Measurements from ENCODE around the gene BTBD2. TPM values are rescaled to one million over a fixed set of nuclear protein-coding genes. Genes with fewer than 3 reads are reported as not detected.

The BTBD2 gene
- total RNA-seq, 1 donor from 2014 or later: 25.8 TPM

DNA sequence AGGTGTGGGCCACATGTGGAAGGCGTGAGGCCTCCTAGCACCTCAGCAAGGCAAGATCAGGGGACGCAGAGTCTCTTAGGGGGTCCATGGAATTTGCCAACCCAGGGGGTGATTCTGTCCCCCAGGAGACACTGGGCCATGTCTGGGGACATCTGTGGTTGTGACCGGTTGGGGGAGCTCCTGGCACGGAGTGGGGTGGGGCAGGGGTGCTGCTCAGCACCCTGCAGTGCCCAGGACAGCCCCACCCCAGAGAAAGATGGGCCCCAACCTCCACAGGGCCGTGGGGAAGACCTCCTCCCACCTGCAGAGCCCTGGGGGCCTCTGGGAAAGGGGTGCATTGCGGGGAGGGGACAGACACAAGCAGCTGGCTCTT, 31.5 kb upstream of the BTBD2 start:
- H3K9me3 Mint-ChIP-seq: no peaks in the 10 kb centered on the region
- peaks cover 24% of the 10 kb centered on the region for H3K36me3 Mint-ChIP-seq (ENCODE audit: low read depth)
- H3K27ac Mint-ChIP-seq: no peak overlapping the region
- no peak overlapping the region for H3K4me3 Mint-ChIP-seq
- peaks cover 30% of the 10 kb centered on the region for H3K4me1 Mint-ChIP-seq
- DNase-seq: peak; percentile 65
- intact Hi-C loops (cut with micrococcal nuclease): no loop called here
- H3K27me3 Mint-ChIP-seq: no peaks in the 10 kb centered on the region

DNA sequence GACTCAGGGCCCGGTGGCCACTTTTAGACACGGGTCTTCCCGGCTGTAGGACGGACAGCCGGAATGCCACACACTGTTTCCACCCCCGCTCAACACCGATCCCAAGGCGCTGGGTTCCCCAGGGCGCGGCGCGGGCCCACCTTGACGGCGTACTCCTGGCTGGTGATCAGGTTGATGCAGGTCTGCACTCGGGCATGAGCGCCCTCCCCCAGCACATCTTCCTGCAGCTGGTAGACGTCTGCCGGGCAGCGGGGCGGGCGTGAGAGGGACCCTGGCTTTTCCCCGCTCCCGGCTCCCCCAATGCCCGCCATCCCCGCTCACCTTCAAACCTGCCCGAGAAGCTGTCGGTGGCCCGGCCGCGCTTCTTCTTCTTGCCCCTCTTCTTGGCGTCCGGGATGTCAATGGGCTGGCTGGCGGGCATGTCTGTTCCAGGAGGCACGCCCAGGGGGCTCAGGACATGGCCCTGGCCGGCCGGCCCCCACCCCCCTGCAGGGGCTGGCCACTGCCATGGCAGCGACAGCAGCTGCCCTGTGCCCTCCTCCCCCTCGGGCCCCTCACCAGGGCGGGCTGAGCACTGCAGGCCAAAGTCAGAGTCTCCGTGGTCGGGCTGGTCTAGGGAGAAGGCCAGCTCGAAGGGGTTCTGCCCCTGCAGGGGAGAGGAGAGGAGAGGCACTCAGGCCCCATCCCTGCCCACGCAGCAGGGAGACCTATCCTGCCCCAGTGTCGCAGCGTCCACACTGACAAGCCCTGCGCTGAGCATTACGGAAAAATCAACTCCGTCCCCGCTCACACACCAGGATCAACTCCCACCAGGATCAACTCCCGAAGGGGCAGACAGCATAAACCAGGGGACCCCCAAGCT, 30.8 kb upstream of the BTBD2 start:
- Mint-ChIP-seq H3K9me3 (no peaks in the 10 kb centered on the region), H3K27me3 (no peaks in the 10 kb centered on the region), H3K4me3 (no peak overlapping the region), H3K27ac (no peak overlapping the region), H3K4me1 (peaks cover 27% of the 10 kb centered on the region), H3K36me3 (ENCODE audit: low read depth) (peaks cover 26% of the 10 kb centered on the region)
- DNase-seq: peak; percentile 60
- intact Hi-C loops (cut with micrococcal nuclease): no loop called here

DNA sequence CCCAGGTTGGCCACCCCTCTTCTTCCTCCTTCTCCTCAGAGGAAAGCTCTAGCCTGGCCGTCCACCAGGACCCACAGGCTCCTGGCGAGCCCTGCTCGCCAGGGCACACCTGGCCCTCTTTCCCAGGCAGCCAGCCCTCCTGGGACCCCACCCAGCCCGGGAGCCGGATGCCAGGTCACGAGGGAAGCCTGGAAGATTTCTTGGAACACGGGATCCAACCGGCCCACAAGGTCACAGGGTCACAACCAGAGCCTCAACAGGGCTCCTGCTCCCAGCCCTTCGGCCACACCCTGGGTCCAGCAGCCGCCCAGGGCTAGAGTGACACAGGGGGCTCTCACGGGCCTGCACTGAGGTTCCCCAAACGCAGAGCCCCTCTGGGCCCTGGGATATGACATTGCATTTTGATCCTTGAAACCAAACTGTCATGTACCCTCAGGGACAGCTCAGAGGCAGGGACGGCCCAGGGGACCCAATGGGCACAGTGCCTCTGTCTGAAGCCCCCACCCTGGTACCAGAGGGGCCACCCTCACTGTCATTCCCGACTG, 30.1 kb upstream of the BTBD2 start:
- peak; percentile 66 for DNase-seq
- no peak overlapping the region for H3K27ac Mint-ChIP-seq
- peaks cover 27% of the 10 kb centered on the region for H3K4me1 Mint-ChIP-seq
- H3K9me3 Mint-ChIP-seq: no peaks in the 10 kb centered on the region
- no peaks in the 10 kb centered on the region for H3K27me3 Mint-ChIP-seq
- no peak overlapping the region for H3K4me3 Mint-ChIP-seq
- H3K36me3 Mint-ChIP-seq (ENCODE audit: low read depth): peaks cover 29% of the 10 kb centered on the region
- intact Hi-C loops (cut with micrococcal nuclease): no loop called here

DNA sequence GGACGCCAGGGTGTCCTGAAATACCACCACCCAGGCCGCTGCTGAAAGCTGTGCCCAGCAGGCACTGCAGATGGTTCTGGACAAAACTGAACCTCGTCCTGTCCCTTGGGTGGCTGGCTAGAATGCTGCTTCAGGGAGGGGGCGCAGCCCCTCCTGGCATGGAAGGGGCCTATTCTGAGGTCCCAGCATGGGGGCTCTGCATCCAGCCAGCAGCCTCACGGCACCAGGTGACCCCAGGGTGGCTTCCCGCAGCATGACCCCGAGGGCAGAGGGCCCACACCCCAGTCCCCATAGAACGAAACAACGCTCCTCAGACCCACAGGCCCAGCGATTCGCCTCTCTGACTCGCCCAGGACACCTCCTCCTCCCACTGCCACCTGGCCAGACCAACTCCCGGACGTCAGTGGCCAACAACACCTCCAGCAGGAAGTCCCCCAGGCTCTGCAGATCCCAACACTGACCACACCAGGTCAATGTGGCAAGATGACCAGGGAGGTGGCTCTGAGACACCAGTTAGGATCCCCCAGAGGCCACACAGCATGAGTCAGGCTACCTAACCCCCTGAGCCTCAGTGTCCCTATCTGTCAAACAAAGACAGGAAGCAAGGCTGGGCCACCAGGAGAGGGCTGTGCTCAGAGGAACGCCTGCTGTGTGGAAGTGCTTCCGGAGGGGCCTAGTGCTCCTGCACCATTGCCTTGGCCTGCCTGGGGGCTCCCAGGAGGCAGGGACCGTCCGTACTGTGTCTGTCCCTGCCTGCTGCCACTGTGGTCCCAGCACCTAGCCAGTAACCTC, 29.4 kb upstream of the BTBD2 start:
- H3K36me3 Mint-ChIP-seq (ENCODE audit: low read depth): peaks cover 31% of the 10 kb centered on the region
- peak overlapping the region; percentile 74 for H3K27ac Mint-ChIP-seq
- no peak overlapping the region for H3K4me3 Mint-ChIP-seq
- no peak for DNase-seq
- H3K27me3 Mint-ChIP-seq: no peaks in the 10 kb centered on the region
- H3K4me1 Mint-ChIP-seq: peaks cover 27% of the 10 kb centered on the region
- intact Hi-C loops (cut with micrococcal nuclease): no loop called here
- H3K9me3 Mint-ChIP-seq: no peaks in the 10 kb centered on the region

DNA sequence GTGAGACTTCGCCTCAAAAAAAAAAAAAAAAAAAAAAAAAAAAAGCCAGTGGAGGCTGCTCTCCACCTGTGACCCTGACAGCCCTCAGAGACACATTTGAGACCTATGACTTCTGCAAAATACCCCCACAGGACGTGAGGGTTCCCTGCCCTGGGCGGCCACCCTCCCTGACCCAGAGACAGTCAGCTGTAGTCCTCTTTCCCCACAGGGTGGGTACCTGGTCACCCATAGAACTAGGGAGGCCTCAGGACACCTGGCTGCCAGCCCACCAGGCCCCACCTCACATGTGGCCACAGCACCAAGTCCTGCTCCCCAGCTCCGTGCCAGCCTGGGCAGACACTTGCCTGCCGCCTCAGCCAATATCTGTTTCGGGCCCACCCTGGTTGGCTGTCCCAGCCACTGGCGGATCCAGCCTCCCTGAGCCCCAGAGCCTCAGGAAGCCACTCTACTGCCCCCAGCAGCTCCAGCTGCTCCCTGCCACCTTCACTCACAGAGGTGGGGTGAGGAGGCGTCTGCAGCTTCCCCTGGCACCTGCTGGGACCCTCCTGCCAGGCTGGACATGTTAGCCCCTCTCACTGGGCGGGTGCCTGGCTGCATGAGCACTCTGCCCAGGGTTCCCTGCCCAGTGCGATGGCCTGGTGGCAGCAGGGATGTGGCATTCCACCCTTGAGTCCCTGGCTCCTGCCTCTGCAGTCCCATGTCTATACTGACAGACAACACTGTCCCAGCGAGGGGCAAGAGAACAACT, 28.6 kb upstream of the BTBD2 start:
- H3K27me3 Mint-ChIP-seq: no peaks in the 10 kb centered on the region
- intact Hi-C loops (cut with micrococcal nuclease): loop anchor here (2.0 kb wide), 2 partner anchors 25 to 101 kb away; no protein-coding TSS in a partner anchor
- no peaks in the 10 kb centered on the region for H3K9me3 Mint-ChIP-seq
- peak overlapping the region; percentile 23 for H3K4me3 Mint-ChIP-seq
- H3K36me3 Mint-ChIP-seq (ENCODE audit: low read depth): peaks cover 30% of the 10 kb centered on the region
- H3K4me1 Mint-ChIP-seq: peaks cover 21% of the 10 kb centered on the region
- peak; percentile 72 for DNase-seq
- peak overlapping the region; percentile 11 for H3K27ac Mint-ChIP-seq

DNA sequence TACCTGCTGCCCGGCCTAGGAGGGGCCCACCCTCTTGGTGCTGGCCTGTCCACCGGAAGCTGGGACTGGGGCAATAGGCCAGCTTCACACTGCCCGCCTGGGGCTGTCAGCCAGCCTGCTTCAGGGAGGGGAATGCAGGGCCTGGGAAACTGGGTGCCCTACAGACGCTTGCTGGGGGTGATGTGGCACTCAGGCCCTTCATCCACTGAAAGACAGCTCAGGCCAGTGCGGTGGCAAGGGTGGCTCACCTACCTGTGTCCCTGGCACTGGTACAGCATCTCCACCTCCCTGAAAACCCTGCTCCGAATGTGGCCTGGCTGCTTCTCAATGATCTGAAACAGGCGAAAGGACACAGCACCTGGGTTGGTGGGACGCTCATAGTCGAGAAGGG, 27.7 kb upstream of the BTBD2 start:
- Mint-ChIP-seq H3K27ac (peak overlapping the region; percentile 89), H3K4me3 (peak overlapping the region; percentile 79), H3K9me3 (no peaks in the 10 kb centered on the region), H3K4me1 (peaks cover 18% of the 10 kb centered on the region), H3K27me3 (no peaks in the 10 kb centered on the region), H3K36me3 (ENCODE audit: low read depth) (peaks cover 31% of the 10 kb centered on the region)
- intact Hi-C loops (cut with micrococcal nuclease): loop anchor here (2.0 kb wide), 2 partner anchors 24 to 100 kb away; no protein-coding TSS in a partner anchor
- peak; percentile 68 for DNase-seq

DNA sequence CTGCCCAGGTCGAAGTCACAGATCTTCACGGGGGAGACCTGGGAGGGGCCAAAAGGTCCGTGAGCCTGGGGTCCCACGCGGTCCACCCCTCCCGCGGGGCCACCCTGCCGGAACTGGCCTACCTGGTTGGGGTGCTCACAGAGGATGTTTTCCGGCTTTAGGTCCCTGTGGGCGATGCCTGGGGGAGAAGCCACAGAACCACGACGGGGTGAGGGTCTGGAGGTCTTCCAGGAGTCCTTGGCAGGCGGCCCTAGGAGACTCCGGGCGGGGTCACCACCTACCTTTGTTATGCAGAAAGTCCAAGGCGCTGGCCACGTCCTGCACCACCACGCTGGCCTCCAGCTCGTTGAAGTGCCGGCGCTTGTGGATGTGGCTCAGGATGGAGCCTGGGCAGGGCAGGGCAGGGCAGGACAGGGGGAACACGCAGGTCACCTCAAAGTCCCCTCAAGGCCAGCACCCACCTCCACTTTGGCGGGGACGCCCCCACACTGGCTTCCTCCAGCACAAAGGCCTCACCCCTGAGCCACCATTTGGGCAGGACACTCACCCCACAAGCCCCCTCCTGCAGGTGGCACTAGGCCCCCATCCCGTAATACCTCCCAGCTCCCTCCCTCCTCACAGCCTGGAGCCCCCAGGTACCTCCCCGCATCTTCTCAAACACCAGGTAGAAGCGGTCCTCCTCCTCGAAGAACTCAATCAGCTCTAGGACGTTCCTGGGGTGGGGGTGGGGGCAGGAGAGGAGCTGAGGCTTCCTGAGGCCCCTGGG, 27.2 kb upstream of the BTBD2 start:
- Mint-ChIP-seq H3K4me1 (peaks cover 16% of the 10 kb centered on the region), H3K27ac (peak overlapping the region; percentile 89)
- no peak for DNase-seq

DNA sequence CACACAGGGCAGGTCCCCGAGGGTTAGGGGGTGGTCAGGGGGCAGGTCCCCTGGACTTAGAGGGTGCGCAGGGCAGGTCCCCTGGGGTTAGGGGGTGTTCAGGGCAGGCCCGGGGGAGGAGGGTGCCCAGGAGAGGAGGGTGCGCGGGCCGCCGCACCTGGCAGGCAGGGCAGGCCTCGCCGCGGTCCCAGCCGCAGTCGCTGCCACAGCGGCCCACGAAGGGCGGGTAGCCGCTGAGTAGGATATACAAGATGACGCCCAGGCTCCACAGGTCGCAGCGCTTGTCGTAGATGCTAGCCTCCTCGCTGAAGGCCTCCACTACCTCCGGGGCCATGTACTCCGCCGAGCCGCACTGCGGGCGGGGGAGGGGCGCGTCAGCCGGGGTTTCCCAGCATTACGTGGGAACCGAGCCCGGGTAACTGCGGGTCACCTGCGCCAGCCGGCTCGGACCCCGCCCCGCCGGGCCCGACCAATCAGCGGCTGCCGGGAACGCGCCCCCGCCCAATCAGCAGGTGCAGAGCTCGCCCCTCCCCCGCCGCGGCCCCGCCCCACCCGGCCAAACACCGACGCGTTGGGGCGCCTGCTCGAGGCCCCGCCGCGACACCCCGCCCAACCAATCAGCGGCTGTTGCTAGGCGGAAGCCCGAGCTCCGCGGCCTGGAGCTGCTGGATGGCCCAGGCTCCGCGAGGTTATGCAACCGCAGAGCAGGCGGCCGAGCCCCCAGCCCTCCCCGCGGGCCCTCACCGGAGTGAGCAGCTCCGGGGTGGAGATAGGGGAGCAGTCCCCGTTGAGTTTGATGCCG, 26.4 kb upstream of the BTBD2 start:
- intact Hi-C loops (cut with micrococcal nuclease): loop anchor here (1.0 to 2.0 kb wide), 4 partner anchors 9 to 99 kb away; partner anchors contain the start of gene MKNK2
- Mint-ChIP-seq H3K9me3 (no peaks in the 10 kb centered on the region), H3K4me1 (peaks cover 14% of the 10 kb centered on the region), H3K36me3 (ENCODE audit: low read depth) (peaks cover 34% of the 10 kb centered on the region), H3K27me3 (no peaks in the 10 kb centered on the region), H3K27ac (peak overlapping the region; percentile 94), H3K4me3 (peak overlapping the region; percentile 82)
- peak; percentile 100 for DNase-seq

More for the DNA sequence above, 27.2 kb upstream of the BTBD2 start:
- Mint-ChIP-seq H3K36me3 (ENCODE audit: low read depth) (peaks cover 32% of the 10 kb centered on the region), H3K4me3 (peak overlapping the region; percentile 79), H3K27me3 (no peaks in the 10 kb centered on the region), H3K9me3 (no peaks in the 10 kb centered on the region)
- intact Hi-C loops (cut with micrococcal nuclease): loop anchor here (1.0 to 2.0 kb wide), 4 partner anchors 9 to 100 kb away; partner anchors contain the start of gene MKNK2

DNA sequence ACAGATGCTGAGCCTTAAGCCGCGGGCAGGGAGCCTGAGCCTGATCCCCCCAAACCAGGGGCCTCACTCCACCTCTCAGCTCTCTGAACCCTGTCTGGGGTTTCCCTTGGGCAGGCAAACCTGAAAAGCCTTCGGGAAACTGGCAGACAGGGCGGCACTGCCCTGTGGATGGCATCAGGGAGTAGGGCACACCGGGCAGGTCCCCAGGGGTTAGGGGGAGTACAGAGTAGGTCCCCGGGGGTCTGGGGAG, 25.8 kb upstream of the BTBD2 start:
- H3K27me3 Mint-ChIP-seq: no peaks in the 10 kb centered on the region
- DNase-seq: no peak
- peaks cover 13% of the 10 kb centered on the region for H3K4me1 Mint-ChIP-seq
- H3K4me3 Mint-ChIP-seq: peak overlapping the region; percentile 82
- no peaks in the 10 kb centered on the region for H3K9me3 Mint-ChIP-seq
- H3K36me3 Mint-ChIP-seq (ENCODE audit: low read depth): peaks cover 33% of the 10 kb centered on the region
- peak overlapping the region; percentile 94 for H3K27ac Mint-ChIP-seq
- intact Hi-C loops (cut with micrococcal nuclease): no loop called here

DNA sequence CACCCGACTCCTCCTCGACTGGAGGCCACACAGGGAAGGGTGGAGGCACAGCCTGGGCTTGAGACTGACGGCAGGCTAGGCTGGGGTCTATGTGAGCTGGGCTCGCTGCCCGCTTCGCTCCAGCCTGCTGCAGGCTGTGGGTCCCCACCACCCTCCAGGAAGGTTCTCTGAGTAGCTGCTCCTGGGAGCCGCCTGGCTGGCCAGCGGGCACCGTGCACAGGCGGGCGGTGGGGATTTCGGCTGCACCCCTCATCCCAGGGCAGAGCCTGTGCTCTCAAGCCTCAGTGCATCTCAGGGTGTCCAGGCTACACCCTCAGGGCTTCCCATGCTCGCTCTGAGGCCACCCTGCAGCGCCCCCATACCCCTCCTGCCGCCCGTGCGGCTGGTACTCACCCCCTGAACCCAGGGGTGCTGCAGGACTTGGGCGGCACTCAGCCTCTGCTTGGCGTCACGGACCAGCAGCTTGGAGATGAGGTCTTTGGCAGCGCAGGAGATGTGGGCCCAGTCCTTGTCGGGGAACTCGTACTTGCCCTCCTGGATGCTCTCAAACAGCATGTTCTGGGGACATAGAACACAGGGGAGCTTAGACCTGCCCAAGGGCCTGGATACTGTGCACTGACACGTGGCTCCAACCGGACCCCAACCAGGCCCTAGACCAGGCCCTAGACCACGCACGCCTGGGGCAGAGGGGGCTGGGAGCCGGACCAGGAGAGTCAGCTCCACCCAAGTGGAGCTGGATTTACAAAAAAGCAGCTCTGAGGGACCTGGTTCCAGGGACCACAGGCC, 25.3 kb upstream of the BTBD2 start:
- peak overlapping the region; percentile 82 for H3K4me3 Mint-ChIP-seq

DNA sequence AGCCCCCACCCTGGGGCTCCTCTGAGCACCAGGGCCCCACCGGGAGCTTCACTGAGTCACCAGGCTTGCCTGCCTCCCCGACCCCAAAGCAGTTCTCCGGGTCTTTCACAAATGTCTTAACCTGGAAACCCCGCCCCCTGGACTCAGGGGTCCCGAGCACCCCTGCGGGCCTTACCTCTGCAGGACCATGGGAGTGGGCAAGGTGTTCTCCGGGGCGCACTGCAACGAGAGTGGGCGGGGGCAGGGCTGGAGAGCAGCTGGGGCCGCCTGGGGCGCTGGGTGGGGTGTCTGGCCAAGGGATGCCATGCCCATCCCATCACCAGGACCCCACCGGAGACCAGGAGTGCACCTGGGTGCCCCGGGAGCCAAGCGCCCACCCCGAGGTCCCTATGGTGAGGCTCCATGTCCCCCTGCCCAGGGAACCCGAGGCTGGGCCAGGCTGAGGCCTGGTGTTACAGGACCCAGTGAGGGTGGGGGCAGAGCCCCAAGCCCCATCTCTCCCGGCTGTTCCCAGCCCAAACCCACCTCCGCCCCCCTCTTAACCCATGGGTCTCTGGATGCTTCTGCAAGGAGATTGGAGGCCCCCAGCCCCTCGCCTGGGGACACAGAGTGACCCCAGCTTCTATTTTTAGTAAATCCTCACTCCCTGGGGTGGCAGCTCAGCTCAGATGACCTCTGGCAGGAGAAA, 24.6 kb upstream of the BTBD2 start:
- peaks cover 3% of the 10 kb centered on the region for H3K9me3 Mint-ChIP-seq
- H3K27me3 Mint-ChIP-seq: no peaks in the 10 kb centered on the region
- H3K4me3 Mint-ChIP-seq: no peak overlapping the region
- H3K4me1 Mint-ChIP-seq: peaks cover 16% of the 10 kb centered on the region
- no peak overlapping the region for H3K27ac Mint-ChIP-seq
- intact Hi-C loops (cut with micrococcal nuclease): no loop called here
- H3K36me3 Mint-ChIP-seq (ENCODE audit: low read depth): peaks cover 33% of the 10 kb centered on the region
- DNase-seq: peak; percentile 61

More for the DNA sequence above, 25.3 kb upstream of the BTBD2 start:
- intact Hi-C loops (cut with micrococcal nuclease): no loop called here
- Mint-ChIP-seq H3K36me3 (ENCODE audit: low read depth) (peaks cover 33% of the 10 kb centered on the region), H3K27me3 (no peaks in the 10 kb centered on the region), H3K27ac (peak overlapping the region; percentile 94), H3K4me1 (peaks cover 13% of the 10 kb centered on the region), H3K9me3 (no peaks in the 10 kb centered on the region)
- DNase-seq: peak; percentile 58

Data from activated CD4-positive, alpha-beta T cell treated with anti-CD3 and anti-CD28 coated beads, Interleukin-2, amount 10 ng/mL, durations not matched to agents 24 days and 14 days (primary cell).